Neural cell (in vitro differentiated cells): Measurements from ENCODE around the gene CASZ1.

Experiments
- CTCF ChIP-seq: fragments of 450-650 bp; IDR thresholded peaks from 2 replicates; pipeline ENCODE4 v1.5.1; 2014; ENCODE audit warnings: antibody characterized with exemption, mild to moderate bottlenecking, moderate library complexity; ENCODE audit not compliant: poor library complexity, severe bottlenecking
- MXI1 ChIP-seq: fragments of 450-650 bp; conservative IDR thresholded peaks from 2 replicates; pipeline ENCODE4 v1.6.1; 2014; ENCODE audit warnings: antibody characterized with exemption, mild to moderate bottlenecking; ENCODE audit not compliant: poor library complexity, severe bottlenecking

DNA sequence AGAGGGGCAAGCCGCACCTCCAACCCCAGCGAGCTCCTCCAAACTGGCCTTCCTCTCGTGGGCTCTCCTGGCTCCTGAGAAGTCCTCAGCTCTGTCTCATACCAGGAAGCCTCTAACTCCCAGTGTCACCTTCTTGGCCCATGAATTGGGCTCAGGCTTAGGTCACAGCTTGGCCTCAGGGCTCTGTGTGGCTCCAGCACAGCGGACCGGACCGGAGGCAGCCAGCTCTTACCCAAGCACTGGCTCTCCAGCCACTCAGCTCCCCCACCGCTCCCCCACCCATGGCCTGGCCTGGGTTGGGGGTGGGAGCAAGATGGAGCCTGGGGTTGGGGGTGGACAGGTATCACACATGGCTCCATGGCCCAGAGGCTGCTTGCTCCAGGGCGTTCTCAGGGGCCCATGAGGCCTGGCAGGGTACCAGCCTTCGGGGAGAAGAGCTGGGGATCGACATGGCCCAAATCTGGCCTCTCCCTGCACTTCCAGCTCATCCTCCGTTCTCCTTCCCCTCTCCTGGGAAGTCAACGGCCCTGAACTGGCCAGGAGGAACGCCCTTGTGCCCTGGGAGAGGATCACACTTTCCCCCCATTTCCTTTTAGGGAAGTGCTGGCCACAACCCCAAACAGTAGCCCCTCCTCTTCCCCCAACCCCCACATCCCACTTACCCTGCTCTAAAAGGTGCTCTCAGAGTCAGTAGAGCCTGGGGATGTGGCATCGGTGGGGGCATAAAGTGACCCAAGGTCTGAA is 97.5 kb downstream of the CASZ1 start:
- TF ChIP-seq CTCF: no peak
- TF ChIP-seq MXI1: no peak
